ENCODE results near the gene SMAD3.

SMAD3 gene

GRCh38 chr15:67125589-67126502, 60.4 kb downstream of the SMAD3 start:
- no peak for DNase-seq (ENCODE audit: low read depth in 2 of 2)

- DNase-seq (ENCODE audit: low read depth in 2 of 2), result no peak
Measured at GRCh38 chr15:67126551-67127330, 61.3 kb downstream of the SMAD3 start.

- no peak for DNase-seq (ENCODE audit: low read depth in 2 of 2)
Measured at GRCh38 chr15:67127331-67127664, 61.9 kb downstream of the SMAD3 start.

GRCh38 chr15:67127965-67128364, 62.6 kb downstream of the SMAD3 start:
- DNase-seq (ENCODE audit: low read depth in 2 of 2), result no peak

GRCh38 chr15:67130166-67130565, 64.8 kb downstream of the SMAD3 start:
- DNase-seq (ENCODE audit: low read depth in 2 of 2), result no peak

- DNase-seq (ENCODE audit: low read depth in 2 of 2), result no peak
Measured at GRCh38 chr15:67130673-67131601, 65.5 kb downstream of the SMAD3 start.

- DNase-seq (ENCODE audit: low read depth in 2 of 2), result no peak
Measured at GRCh38 chr15:67132276-67132675, 66.9 kb downstream of the SMAD3 start.

- no peak for DNase-seq (ENCODE audit: low read depth in 2 of 2)
Measured at GRCh38 chr15:67133026-67133425, 67.6 kb downstream of the SMAD3 start.

GRCh38 chr15:67133738-67134066, 68.3 kb downstream of the SMAD3 start:
- no peak for DNase-seq (ENCODE audit: low read depth in 2 of 2)

GRCh38 chr15:67134067-67134838, 68.9 kb downstream of the SMAD3 start:
- peak; percentile 40 to 53 for DNase-seq (ENCODE audit: low read depth in 2 of 2)

- no peak for DNase-seq (ENCODE audit: low read depth in 2 of 2)
Measured at GRCh38 chr15:67134871-67135492, 69.6 kb downstream of the SMAD3 start.

- no peak for DNase-seq (ENCODE audit: low read depth in 2 of 2)
Measured at GRCh38 chr15:67135494-67135893, 70.1 kb downstream of the SMAD3 start.

GRCh38 chr15:67136802-67137201, 71.4 kb downstream of the SMAD3 start:
- DNase-seq (ENCODE audit: low read depth in 2 of 2), result no peak

- DNase-seq (ENCODE audit: low read depth in 2 of 2), result no peak
Measured at GRCh38 chr15:67137319-67137718, 71.9 kb downstream of the SMAD3 start.

GRCh38 chr15:67137951-67138848, 72.8 kb downstream of the SMAD3 start:
- no peak for DNase-seq (ENCODE audit: low read depth in 2 of 2)

- DNase-seq (ENCODE audit: low read depth in 2 of 2), result no peak
Measured at GRCh38 chr15:67138891-67139855, 73.8 kb downstream of the SMAD3 start.

- no peak for DNase-seq (ENCODE audit: low read depth in 2 of 2)
Measured at GRCh38 chr15:67140078-67140833, 74.9 kb downstream of the SMAD3 start.
